Measurements from ENCODE around the gene UVRAG.
"Not testable (repeated sequence)": the region's sequence is repeated elsewhere in the genome, so short reads cannot be mapped to it uniquely, and the experiment has no call there.

UVRAG gene

GRCh38 chr11:75850787-75851186, 35.8 kb downstream of the UVRAG start:
- no peak for DNase-seq

GRCh38 chr11:75851203-75851602, 36.2 kb downstream of the UVRAG start:
- no peak for DNase-seq

GRCh38 chr11:75852406-75853017, 37.5 kb downstream of the UVRAG start:
- no peak for DNase-seq

GRCh38 chr11:75853563-75853962, 38.6 kb downstream of the UVRAG start:
- DNase-seq, result not testable (repeated sequence)

GRCh38 chr11:75853971-75854370, 39.0 kb downstream of the UVRAG start:
- no peak for DNase-seq

- DNase-seq, result no peak
Measured at GRCh38 chr11:75855206-75855605, 40.2 kb downstream of the UVRAG start.

- DNase-seq, result no peak
Measured at GRCh38 chr11:75856912-75857311, 41.9 kb downstream of the UVRAG start.

GRCh38 chr11:75858042-75858441, 43.0 kb downstream of the UVRAG start:
- DNase-seq, result no peak

- no peak for DNase-seq
Measured at GRCh38 chr11:75858613-75859012, 43.6 kb downstream of the UVRAG start.

- DNase-seq, result no peak
Measured at GRCh38 chr11:75859614-75860013, 44.6 kb downstream of the UVRAG start.

GRCh38 chr11:75862437-75862836, 47.4 kb downstream of the UVRAG start:
- DNase-seq, result no peak

GRCh38 chr11:75867778-75868374, 52.9 kb downstream of the UVRAG start:
- peak; percentile 21 for DNase-seq

GRCh38 chr11:75868990-75869389, 54.0 kb downstream of the UVRAG start:
- DNase-seq, result no peak

GRCh38 chr11:75869661-75870455, 54.8 kb downstream of the UVRAG start:
- DNase-seq, result no peak

GRCh38 chr11:75872887-75873416, 57.9 kb downstream of the UVRAG start:
- DNase-seq, result no peak

GRCh38 chr11:75873417-75874221, 58.6 kb downstream of the UVRAG start:
- DNase-seq, result no peak

GRCh38 chr11:75874684-75875341, 59.8 kb downstream of the UVRAG start:
- no peak for DNase-seq

GRCh38 chr11:75877327-75877726, 62.3 kb downstream of the UVRAG start:
- DNase-seq, result not testable (repeated sequence)

GRCh38 chr11:75877931-75878330, 62.9 kb downstream of the UVRAG start:
- not testable (repeated sequence) for DNase-seq

- DNase-seq, result no peak
Measured at GRCh38 chr11:75878933-75879332, 63.9 kb downstream of the UVRAG start.

- DNase-seq, result no peak
Measured at GRCh38 chr11:75879737-75880136, 64.7 kb downstream of the UVRAG start.

GRCh38 chr11:75880343-75880742, 65.3 kb downstream of the UVRAG start:
- not testable (repeated sequence) for DNase-seq
